Mucosa of descending colon (tissue), 3 donors: Measurements from ENCODE around the gene ST6GALNAC4. TPM values are rescaled to one million over a fixed set of nuclear protein-coding genes. Genes with fewer than 3 reads are reported as not detected.

Source experiments
- ATAC-seq: fragments of 200-7000 bp; cut with Tn5 transposase; one replicate; pipeline ENCODE4 v1.9.1; 2020; ENCODE audit warnings: mild to moderate bottlenecking, moderate library complexity
- DNase-seq, 3 donors: peaks; one replicate each; pipeline ENCODE4 v3.0.0-alpha.2; 2020
- H3K36me3 ChIP-seq: fragments of 200-600 bp; one replicate; pipeline ENCODE4 v1.8.0; 2021; ENCODE audit warnings: low read depth, mild to moderate bottlenecking
- H3K4me1 ChIP-seq: fragments of 200-600 bp; one replicate; pipeline ENCODE4 v1.8.0; 2021; ENCODE audit warnings: low read depth, mild to moderate bottlenecking
- H3K4me3 ChIP-seq: fragments of 200-600 bp; one replicate; pipeline ENCODE4 v1.8.0; 2021; ENCODE audit warnings: mild to moderate bottlenecking
- H3K9me3 ChIP-seq: fragments of 200-600 bp; one replicate; pipeline ENCODE4 v1.8.0; 2021; ENCODE audit warnings: mild to moderate bottlenecking
- CTCF ChIP-seq: fragments of 200-600 bp; IDR thresholded peaks from one replicate; pipeline ENCODE4 v1.8.0; 2022; ENCODE audit warnings: antibody characterized with exemption, mild to moderate bottlenecking
- intact Hi-C, 2 donors: fragments of 100-400 bp; cut with DNase I in 1 of 2; cut with micrococcal nuclease in 1 of 2; formaldehyde crosslinking; loops; one replicate each; pipeline versions ENCODE4 v1.11.0 to v1.11.1; 2022; cut with DNase I, micrococcal nuclease
- total RNA-seq, 3 donors: library from RNA; stranded (reverse); fragmentation: NEBNext Ultra II Directional in 2 of 3; extraction: Animal tissue kit (Norgen Biotek cat#: 25700) in 2 of 3; gene quantifications; one replicate each; pipeline versions ENCODE4 v1.2.1 to v1.2.4, GENCODE V29; 2021 to 2023
- donor health status: DM: no; HTN: no; CAD: no; lungs with moderate emphysema.
- donor health status: DM: no; HTN: no; CAD: no.
- donor health status: DM: no; HTN: yes; CAD: no.

The ST6GALNAC4 gene
- total RNA-seq, 3 donors from 2014 or later, result 31.0 to 39.2 (median 37.2) TPM

- no peaks in the 10 kb centered on the region for H3K36me3 ChIP-seq
- H3K4me3 ChIP-seq, result peak overlapping the region; percentile 49
- TF ChIP-seq CTCF, result no peak
- DNase-seq (no peak), ATAC-seq (no peak)
- intact Hi-C loops, result no loop called here
- H3K4me1 ChIP-seq, result peaks cover 17% of the 10 kb centered on the region
- H3K9me3 ChIP-seq, result no peaks in the 10 kb centered on the region
Observed at GRCh38 chr9:127937056-127937387, 20.2 kb upstream of the ST6GALNAC4 start.

GRCh38 chr9:127936347-127936852 is 19.6 kb upstream of the ST6GALNAC4 start:
- intact Hi-C loops, result no loop called here
- no peak for TF ChIP-seq CTCF
- no peak for ATAC-seq
- DNase-seq, result no peak
- Histone ChIP-seq H3K4me1 (peaks cover 17% of the 10 kb centered on the region), H3K4me3 (no peak overlapping the region), H3K9me3 (no peaks in the 10 kb centered on the region), H3K36me3 (no peaks in the 10 kb centered on the region)

- no peak for DNase-seq
- ATAC-seq, result no peak
- no peaks in the 10 kb centered on the region for H3K9me3 ChIP-seq
- no peak for TF ChIP-seq CTCF
- H3K4me1 ChIP-seq, result peaks cover 22% of the 10 kb centered on the region
- intact Hi-C loops, result no loop called here
- H3K36me3 ChIP-seq, result no peaks in the 10 kb centered on the region
- H3K4me3 ChIP-seq, result no peak overlapping the region
Observed at GRCh38 chr9:127935765-127936221, 19.0 kb upstream of the ST6GALNAC4 start.

GRCh38 chr9:127934986-127935385 is 18.1 kb upstream of the ST6GALNAC4 start:
- no peak for TF ChIP-seq CTCF
- DNase-seq, result no peak

GRCh38 chr9:127934248-127934647 is 17.4 kb upstream of the ST6GALNAC4 start:
- H3K4me1 ChIP-seq, result peaks cover 24% of the 10 kb centered on the region
- no peaks in the 10 kb centered on the region for H3K36me3 ChIP-seq
- H3K4me3 ChIP-seq, result no peak overlapping the region
- ATAC-seq (no peak), DNase-seq (no peak)
- no peaks in the 10 kb centered on the region for H3K9me3 ChIP-seq
- intact Hi-C loops, result no loop called here
- TF ChIP-seq CTCF, result no peak

More at GRCh38 chr9:127934986-127935385, 18.1 kb upstream of the ST6GALNAC4 start:
- no peak overlapping the region for H3K4me3 ChIP-seq
- intact Hi-C loops, result no loop called here
- no peak for ATAC-seq
- no peaks in the 10 kb centered on the region for H3K9me3 ChIP-seq
- peaks cover 24% of the 10 kb centered on the region for H3K4me1 ChIP-seq
- H3K36me3 ChIP-seq, result no peaks in the 10 kb centered on the region
